Endometrial microvascular endothelial cells (primary cell): ENCODE results near the gene FANCC. TPM values are rescaled to one million over a fixed set of nuclear protein-coding genes. Genes with fewer than 3 reads are reported as not detected.
"Not testable (repeated sequence)": the region's sequence is repeated elsewhere in the genome, so short reads cannot be mapped to it uniquely, and the experiment has no call there.

Source experiments
- in situ Hi-C: cut with HindIII; loops from 2 replicates; pipeline ENCODE4 v1.10.0; 2017; ENCODE audit warnings: low sequenced_read_pairs, low pct_unique_long_range_greater_than_20kb; ENCODE audit errors: inconsistent ontology term
- total RNA-seq: library from RNA; depleted of rRNA; stranded (reverse); fragments of >200 nt; gene quantifications from one replicate; pipeline ENCODE4 v1.2.3, GENCODE V29; 2015; ENCODE audit errors: inconsistent ontology term

The FANCC gene
- total RNA-seq, 1 donor from 2014 or later = 4.6 TPM

- in situ Hi-C loops = no loop called here
Observed at GRCh38 chr9:95261890-95262289, 55.6 kb downstream of the FANCC start.

GRCh38 chr9:95250462-95251221 lies 66.9 kb downstream of the FANCC start:
- in situ Hi-C loops = no loop called here

- in situ Hi-C loops = no loop called here
Observed at GRCh38 chr9:95249986-95250385, 67.5 kb downstream of the FANCC start.

GRCh38 chr9:95246547-95246946 lies 71.0 kb downstream of the FANCC start:
- in situ Hi-C loops = no loop called here

DNA sequence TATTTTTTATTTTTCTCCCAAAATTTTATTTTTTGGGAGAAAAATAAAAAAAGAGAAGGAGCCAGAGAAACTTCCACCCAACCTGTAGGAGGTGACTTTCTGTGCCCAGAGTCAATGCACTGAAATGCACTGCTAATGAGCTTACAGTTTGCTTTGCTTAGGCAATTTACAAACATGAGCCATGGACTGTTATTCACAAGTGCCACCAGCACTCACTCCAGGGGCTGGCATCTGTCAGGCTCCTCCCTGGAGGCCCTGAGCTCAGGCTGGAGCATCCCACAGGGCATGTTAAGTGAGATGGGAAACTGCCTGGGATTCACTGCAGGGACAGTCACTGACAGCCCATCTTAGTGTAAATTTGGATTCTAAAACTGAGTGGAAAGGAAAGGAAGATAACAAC lies 74.9 kb downstream of the FANCC start:
- in situ Hi-C loops = no loop called here

DNA sequence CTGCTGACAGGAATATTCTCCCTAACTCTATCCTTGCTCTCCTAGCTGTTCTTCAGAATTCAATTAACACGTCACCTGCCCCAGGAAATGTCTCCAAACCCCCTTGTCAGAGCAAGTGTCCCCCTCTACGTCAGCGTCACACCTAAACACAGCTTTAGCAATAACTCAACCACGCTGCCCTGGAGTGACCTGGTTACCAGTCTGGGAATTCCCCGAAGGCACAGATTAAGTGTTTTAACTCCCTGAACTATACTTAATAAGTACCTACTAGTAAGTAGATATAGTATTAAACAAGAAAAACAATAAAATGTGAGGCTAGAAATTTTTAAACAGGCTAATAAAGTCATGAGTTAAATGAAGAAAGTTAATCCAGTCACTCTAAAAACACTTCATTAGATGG lies 78.4 kb downstream of the FANCC start:
- in situ Hi-C loops = no loop called here

- in situ Hi-C loops = no loop called here
Observed at GRCh38 chr9:95237336-95237735, 80.2 kb downstream of the FANCC start.

DNA sequence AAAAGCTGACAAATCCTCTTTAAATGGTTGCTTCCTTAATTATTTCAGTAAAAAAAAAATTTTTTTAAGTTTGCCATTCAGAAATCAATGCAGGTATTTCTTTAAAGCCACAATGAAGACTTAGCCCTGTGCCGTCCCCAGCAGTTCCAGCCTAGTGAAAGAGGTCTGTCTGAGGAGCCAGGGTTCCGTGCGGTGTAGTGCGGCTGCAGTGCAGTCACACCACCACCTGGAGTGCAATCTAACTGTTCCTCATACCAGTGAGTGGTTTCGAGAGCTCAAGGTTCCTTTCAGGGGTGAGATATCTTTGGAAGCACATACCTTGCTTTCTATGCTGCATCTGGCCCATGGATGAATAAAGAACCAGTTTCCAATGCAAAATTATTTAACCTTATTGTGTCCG lies 87.5 kb downstream of the FANCC start:
- in situ Hi-C loops = no loop called here

DNA sequence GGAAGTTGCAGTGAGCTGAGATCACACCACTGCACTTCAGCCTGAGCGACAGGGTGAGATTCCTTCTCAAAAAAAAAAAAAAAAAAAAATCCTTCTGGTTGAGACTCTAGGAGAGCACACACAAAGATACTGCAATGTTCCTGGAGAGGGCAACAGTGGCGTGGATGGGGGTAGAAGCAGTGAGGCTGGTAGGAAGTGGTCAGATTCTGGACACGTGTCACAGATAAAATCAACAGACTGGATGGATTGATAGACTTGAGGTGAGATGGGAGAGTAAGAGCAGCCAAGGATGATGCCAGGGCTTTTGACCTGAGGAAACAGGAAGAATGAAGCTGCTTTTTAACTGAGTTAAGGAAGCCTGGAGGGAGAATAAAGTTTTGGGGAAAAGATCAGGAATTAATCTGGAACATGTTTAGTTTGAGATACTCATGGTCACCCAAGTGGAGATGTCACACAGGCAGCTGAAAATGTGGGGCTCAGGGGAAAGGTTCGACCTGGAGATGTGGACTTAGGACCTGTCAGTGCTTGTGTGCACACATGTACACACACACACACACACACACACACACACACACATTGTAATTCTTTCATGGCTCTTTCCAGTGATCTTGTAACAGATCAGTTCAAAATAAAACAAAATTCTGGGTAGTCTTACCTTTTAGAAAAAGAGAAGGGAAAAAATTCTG lies 88.1 kb downstream of the FANCC start:
- in situ Hi-C loops = no loop called here

DNA sequence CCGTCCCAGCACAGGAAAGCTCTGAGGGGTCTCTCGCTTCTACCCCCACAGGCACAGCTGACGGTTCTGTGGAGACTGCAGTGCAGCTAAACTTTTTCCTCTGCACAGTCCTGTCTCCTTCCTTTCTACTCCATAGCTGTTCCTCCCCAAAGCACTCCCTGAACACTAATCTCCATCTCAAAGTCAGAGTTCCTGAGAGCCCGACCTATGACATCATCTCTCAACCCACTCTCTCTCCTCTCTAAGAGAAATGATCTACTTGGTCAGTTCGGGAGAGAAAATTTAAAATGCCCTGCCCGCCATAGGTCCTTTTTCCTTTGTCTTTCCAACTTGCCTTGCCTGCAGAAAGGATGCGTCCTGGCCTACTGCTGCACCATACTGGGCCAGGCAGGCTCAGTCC lies 90.6 kb downstream of the FANCC start:
- in situ Hi-C loops = no loop called here

DNA sequence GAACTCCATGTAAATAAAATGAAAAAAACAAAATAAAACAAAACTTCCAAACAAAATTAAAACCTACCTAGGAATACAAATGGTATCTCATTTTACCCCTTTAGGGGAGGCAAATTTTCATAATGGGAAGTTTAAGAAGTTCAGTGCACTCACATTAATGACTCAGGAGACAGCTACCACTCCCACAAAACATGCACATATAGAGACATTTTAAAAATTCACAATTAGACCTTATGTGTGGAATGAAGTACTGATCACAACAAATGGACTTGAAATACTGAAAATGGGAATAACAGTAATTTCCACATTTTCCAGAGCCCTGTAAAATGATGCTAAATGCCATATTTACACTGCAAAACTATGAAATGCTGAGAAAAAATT lies 91.8 kb downstream of the FANCC start:
- in situ Hi-C loops = no loop called here

GRCh38 chr9:95225076-95225725 lies 92.3 kb downstream of the FANCC start:
- in situ Hi-C loops = no loop called here

GRCh38 chr9:95224376-95225019 lies 93.0 kb downstream of the FANCC start:
- in situ Hi-C loops = no loop called here

DNA sequence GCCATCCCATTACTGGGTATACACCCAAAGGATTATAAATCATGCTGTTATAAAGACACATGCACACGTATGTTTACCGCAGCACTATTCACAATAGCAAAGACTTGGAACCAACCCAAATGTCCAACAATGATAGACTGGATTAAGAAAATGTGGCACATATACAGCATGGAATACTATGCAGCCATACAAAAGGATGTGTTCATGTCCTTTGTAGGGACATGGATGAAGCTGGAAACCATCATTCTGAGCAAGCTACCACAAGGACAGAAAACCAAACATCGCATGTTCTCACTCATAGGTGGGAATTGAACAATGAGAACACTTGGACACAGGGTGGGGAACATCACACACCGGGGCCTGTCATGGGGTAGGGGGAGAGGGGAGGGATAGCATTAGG lies 97.2 kb downstream of the FANCC start:
- in situ Hi-C loops = not testable (repeated sequence)

DNA sequence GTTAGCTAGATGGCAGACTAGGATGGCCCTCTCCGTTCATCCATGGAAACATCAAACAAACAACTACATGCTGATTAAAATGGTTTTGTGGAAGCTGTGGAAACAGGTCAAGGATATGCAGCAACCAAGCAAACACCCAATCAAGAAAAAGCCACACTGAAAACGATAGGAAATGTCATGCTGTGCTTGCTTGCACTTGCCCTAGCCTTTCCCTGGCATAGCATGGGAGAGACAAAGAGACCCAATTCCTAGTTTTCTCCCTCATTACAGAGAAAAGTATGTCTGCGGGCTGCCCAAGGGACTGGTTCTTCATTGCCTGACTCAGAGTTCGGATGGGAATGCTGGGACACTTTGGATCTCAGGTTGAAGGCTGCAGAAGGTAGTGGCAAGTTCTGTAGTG lies 98.7 kb downstream of the FANCC start:
- in situ Hi-C loops = no loop called here

DNA sequence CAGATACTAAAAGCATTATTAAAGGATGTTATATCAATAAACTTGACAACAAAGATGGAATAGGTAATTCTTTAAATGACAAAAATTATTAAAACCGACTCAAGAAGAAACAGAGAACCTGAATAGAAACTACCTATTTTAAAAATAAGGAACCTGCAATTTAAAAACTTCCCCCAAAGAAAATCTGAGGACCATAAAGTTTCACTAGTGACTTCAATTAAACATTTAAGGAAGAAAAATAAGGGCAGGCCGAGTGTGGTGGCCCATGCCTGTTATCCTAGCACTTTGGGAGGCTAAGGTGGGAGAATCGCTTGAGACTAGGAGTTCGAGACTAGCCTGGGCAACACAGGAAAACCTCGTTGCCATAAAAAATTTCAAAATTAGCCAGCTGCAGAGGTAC lies 99.6 kb downstream of the FANCC start:
- in situ Hi-C loops = no loop called here

DNA sequence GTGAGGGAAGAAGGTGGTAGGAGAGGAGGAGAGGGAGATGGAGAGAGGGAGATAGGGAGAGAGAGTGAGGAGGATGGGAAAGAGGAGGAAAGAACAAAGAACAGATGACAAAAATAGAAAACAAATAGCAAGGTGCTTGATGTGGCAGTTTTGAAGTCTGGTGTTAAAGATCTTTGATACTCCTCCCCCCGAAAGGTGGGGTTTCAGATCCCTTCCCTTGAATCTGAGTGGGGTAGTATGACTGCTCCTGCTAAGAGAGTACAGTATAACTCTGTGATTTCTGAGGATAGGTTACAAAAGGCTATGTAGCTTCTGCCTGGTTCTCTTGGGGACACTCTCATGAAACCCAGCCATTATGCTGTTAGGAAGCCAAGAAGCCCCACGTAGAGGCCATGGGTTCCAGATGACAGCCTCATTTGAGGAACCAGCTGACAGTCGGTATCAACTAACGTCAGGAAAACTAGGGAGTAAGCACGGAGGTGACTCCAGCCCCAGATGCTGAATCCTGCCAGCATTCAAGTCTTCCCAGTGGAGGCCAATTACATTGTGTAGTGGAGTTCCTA lies 102.1 kb downstream of the FANCC start:
- in situ Hi-C loops = no loop called here

DNA sequence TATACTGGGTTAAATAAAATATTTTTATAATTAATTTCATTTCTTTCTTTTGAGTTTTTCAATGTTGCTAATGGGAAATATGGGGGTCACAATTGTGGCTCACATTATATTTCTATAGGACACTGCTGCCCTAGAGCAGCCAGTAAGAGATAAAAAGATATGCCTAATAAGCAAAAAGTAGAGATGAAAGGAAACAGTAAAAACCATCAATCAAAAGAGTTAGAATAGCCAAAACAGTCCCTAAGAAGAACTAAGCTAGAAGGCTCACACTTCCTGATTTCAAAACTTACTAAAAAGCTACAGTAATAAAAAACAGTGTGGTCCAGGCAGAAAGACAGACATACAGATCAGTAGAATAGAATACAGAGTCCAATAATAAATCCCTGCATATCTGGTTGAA lies 104.4 kb downstream of the FANCC start:
- in situ Hi-C loops = no loop called here

DNA sequence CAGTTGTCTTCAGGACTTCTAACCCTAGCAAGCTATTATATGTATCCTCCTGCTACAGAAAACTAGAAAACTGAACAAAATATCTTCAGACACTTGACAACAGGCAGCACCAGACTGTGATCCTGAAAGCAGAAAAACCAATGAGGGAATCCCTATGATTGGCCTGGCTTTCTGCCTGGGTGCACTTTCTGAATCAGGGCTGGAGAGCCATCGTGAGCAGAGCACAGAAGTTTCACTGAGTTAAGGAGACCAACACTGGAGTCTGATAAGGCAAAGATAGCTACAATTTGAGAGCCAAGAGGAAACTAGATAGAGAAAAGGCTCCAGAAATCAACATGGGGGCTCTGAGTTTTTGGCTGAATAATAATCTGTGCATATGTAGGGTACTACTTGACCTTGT lies 106.5 kb downstream of the FANCC start:
- in situ Hi-C loops = no loop called here
